Measurements from ENCODE around the gene MKRN1. TPM values are rescaled to one million over a fixed set of nuclear protein-coding genes. Genes with fewer than 3 reads are reported as not detected.
A peak's percentile ranks its signal among the peaks of the same experiment; 100 is the strongest.

The MKRN1 gene
- total RNA-seq, 4 donors from 2014 or later: 66.6 to 122 (median 87.5) TPM

DNA sequence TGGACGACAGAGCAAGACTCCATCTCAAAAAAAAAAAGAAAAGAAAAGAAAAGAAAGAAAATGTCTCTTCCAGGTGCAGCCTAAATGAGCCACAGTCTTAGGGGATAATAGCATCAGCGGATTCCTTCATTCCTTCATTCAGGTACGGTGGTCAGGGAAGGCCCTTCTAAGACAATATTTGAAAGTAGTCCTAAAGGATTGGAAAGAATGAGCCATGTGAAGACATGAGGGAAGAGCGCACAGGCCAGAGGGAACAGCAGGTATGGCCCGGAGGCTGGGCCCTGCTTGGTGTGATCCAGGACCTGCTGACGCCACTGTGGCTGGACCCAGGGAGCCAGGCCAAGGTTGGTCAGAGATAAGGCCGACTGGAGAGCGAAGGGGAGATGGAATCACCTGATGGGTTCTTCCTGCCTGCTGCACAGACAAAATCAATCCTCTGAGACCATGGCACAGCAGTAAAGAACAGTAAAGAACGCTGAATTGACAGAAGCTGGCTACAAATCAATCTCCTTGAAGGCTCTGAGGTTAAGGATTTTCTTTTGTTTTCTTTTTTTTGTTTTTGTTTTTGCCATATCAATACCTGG is 16.3 kb upstream of the MKRN1 start:
- no peaks in the 10 kb centered on the region for H3K4me1 ChIP-seq
- no peak overlapping the region for H3K27ac ChIP-seq
- no peak for ATAC-seq
- no peaks in the 10 kb centered on the region for H3K27me3 ChIP-seq
- 94 to 97% methylated on average over 5 to 8 of the region's 9 CpGs for WGBS, 2 donors (ENCODE audit: low coverage in 1 of 2)
- H3K36me3 ChIP-seq: no peaks in the 10 kb centered on the region
- no peak for TF ChIP-seq POLR2AphosphoS5 (IDR thresholded peaks at IDR 0.05)
- TF ChIP-seq POLR2A (IDR thresholded peaks at IDR 0.05): no peak
- TF ChIP-seq, protein P1, sequence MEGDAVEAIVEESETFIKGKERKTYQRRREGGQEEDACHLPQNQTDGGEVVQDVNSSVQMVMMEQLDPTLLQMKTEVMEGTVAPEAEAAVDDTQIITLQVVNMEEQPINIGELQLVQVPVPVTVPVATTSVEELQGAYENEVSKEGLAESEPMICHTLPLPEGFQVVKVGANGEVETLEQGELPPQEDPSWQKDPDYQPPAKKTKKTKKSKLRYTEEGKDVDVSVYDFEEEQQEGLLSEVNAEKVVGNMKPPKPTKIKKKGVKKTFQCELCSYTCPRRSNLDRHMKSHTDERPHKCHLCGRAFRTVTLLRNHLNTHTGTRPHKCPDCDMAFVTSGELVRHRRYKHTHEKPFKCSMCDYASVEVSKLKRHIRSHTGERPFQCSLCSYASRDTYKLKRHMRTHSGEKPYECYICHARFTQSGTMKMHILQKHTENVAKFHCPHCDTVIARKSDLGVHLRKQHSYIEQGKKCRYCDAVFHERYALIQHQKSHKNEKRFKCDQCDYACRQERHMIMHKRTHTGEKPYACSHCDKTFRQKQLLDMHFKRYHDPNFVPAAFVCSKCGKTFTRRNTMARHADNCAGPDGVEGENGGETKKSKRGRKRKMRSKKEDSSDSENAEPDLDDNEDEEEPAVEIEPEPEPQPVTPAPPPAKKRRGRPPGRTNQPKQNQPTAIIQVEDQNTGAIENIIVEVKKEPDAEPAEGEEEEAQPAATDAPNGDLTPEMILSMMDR (IDR thresholded peaks at IDR 0.05): no peak
- no peak for TF ChIP-seq EP300 (IDR thresholded peaks at IDR 0.05)
- H3K9me3 ChIP-seq: no peaks in the 10 kb centered on the region
- H3K4me3 ChIP-seq: no peak overlapping the region

DNA sequence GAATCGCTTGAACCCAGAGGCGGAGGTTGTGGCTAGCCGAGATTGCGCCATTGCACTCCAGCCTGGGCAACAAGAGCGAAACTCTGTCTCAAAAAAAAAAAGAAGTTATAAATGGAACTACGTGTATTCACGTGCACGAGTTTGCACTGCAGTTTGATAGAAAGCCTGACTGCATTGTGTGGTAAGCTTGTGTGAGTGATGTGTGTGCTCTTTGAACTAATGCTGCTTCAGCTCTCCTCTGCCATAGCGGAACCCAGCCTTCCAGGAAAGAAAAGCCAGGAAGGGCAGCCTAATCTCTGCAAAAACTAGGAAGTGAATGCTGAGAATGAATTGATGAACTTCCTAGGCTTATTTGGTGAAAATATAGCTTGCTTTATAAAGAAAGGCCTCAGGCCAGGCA is 15.6 kb upstream of the MKRN1 start:
- H3K4me3 ChIP-seq: no peak overlapping the region
- WGBS, 2 donors (ENCODE audit: low coverage in 1 of 2): 75 to 88% methylated on average over 4 to 9 of the region's 9 CpGs
- no peaks in the 10 kb centered on the region for H3K27me3 ChIP-seq
- H3K9me3 ChIP-seq: no peaks in the 10 kb centered on the region
- TF ChIP-seq POLR2AphosphoS5 (IDR thresholded peaks at IDR 0.05) (no peak), POLR2A (IDR thresholded peaks at IDR 0.05) (no peak), EP300 (IDR thresholded peaks at IDR 0.05) (no peak)
- TF ChIP-seq, protein P1 (IDR thresholded peaks at IDR 0.05): no peak
- H3K27ac ChIP-seq: no peak overlapping the region
- peak; percentile 51 for ATAC-seq
- no peaks in the 10 kb centered on the region for H3K36me3 ChIP-seq
- no peaks in the 10 kb centered on the region for H3K4me1 ChIP-seq

DNA sequence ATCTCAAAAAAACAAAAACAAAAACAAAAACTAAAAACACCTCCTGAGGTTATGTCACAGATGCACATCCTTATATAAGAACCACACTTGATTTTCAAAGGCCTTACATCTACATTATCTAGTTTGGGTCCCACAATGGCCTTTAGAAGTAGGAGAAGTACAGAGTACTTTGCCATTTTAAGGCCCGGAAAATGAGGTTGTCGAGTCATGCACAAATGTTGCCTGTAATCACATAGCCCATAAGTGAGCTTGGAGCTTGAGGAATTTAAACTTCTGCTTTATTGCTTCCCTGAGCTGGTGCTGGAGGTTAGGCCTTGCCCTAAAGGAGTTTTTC is 9.7 kb upstream of the MKRN1 start:
- ATAC-seq: no peak
- TF ChIP-seq POLR2AphosphoS5 (IDR thresholded peaks at IDR 0.05): no peak
- TF ChIP-seq POLR2A (IDR thresholded peaks at IDR 0.05): no peak
- TF ChIP-seq, protein P1 (IDR thresholded peaks at IDR 0.05): no peak
- TF ChIP-seq EP300 (IDR thresholded peaks at IDR 0.05): no peak
- no peaks in the 10 kb centered on the region for H3K4me1 ChIP-seq
- H3K27me3 ChIP-seq: no peaks in the 10 kb centered on the region
- no peaks in the 10 kb centered on the region for H3K36me3 ChIP-seq
- H3K4me3 ChIP-seq: no peak overlapping the region
- no peaks in the 10 kb centered on the region for H3K9me3 ChIP-seq
- H3K27ac ChIP-seq: no peak overlapping the region
- WGBS, 2 donors (ENCODE audit: low coverage in 1 of 2): 75% methylated on average over 2 of the region's 2 CpGs; no CpG with 5 or more reads in 1 of the 2 donors

DNA sequence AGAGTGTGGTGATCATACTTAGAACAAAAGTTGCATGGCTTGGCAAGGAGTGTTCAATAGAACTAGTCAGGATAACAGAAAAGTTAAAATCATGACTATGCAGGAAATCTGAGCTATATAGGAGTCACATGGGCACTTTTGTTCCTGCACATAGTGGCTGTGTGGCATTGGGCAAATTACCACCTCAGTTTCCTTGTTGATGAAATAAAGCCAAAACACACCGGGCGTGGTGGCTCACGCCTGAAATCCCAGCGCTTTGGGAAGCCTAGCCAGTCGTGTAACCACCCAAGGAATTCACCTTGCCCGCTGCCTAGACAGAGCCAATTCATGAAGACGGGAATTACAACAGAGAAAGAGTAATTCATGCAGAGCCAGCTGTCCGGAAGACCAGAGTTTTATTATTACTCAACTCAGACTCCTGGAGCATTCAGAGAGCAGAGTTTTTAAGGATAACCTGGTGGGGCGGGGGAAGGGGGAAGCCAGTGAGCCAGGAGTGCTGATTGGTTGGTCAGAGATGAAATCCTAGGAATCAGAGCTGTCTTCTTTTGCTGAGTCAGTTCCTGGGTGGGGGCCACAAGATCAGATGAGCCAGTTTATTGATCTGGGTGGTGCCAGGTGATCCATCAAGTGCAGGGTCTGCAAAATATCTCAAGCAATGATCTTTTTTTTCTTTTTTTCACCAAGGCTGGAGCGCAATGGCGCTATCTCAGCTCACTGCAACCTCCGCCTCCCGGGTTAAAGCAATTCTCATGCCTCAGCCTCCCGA is 6.4 kb upstream of the MKRN1 start:
- TF ChIP-seq POLR2AphosphoS5 (IDR thresholded peaks at IDR 0.05) (no peak), EP300 (IDR thresholded peaks at IDR 0.05) (no peak), POLR2A (IDR thresholded peaks at IDR 0.05) (no peak)
- TF ChIP-seq, protein P1 (IDR thresholded peaks at IDR 0.05): no peak
- Histone ChIP-seq H3K4me3 (no peak overlapping the region), H3K27me3 (no peaks in the 10 kb centered on the region), H3K9me3 (no peaks in the 10 kb centered on the region), H3K36me3 (no peaks in the 10 kb centered on the region), H3K4me1 (no peaks in the 10 kb centered on the region), H3K27ac (no peak overlapping the region)
- ATAC-seq: no peak
- 52 to 72% methylated on average over 8 to 13 of the region's 14 CpGs for WGBS, 2 donors (ENCODE audit: low coverage in 1 of 2)

DNA sequence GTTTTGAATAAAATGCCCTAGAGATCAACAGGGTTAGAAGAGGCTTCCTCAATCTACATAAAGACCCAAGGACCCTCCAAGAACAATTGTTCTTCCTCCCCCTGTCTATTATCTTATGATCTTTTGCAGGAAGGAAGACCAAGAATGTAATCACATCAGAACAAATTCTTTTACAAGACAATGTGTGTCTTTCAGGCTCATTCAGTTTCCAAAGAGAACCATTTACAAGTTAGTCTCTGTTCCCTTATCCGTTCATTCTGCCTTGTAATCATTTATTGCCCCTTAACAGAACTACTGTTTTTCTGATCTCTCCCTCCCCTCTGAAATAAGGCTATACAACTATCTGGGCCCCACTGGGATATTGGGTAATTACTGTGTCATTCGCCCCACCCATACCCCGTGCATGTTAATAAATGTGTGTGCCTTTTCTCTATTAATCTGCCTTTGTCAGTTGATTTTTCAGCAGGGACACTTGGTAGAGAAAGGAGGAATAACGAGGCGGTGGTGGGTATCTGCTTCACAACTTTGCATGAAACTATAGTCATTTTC is 5.7 kb upstream of the MKRN1 start:
- ATAC-seq: no peak
- TF ChIP-seq EP300 (IDR thresholded peaks at IDR 0.05) (no peak), POLR2AphosphoS5 (IDR thresholded peaks at IDR 0.05) (no peak), POLR2A (IDR thresholded peaks at IDR 0.05) (no peak)
- TF ChIP-seq, protein P1 (IDR thresholded peaks at IDR 0.05): no peak
- 58 to 78% methylated on average over 5 of the region's 5 CpGs for WGBS, 2 donors (ENCODE audit: low coverage in 1 of 2)
- Histone ChIP-seq H3K4me3 (no peak overlapping the region), H3K4me1 (no peaks in the 10 kb centered on the region), H3K27ac (no peak overlapping the region), H3K36me3 (no peaks in the 10 kb centered on the region), H3K9me3 (no peaks in the 10 kb centered on the region), H3K27me3 (no peaks in the 10 kb centered on the region)
